ENCODE results near the gene SCG3.

Gene SCG3

GRCh38 chr15:51759557-51760070 is 78.3 kb downstream of the SCG3 start:
- in situ Hi-C loops (cut with HindIII; ENCODE audit: low sequenced_read_pairs), result loop anchor here (25.0 kb wide), 1 partner anchor 97 kb away; no protein-coding TSS in a partner anchor
- peak; percentile 38 for TF ChIP-seq CTCF (IDR thresholded peaks at IDR 0.05; ENCODE audit: low read depth, low read length, missing control alignments)
- no peak overlapping the region for H3K4me3 ChIP-seq (ENCODE audit: low read depth, low read length)
- DNase-seq (ENCODE audit: low read depth), result peak; percentile 92

- DNase-seq (ENCODE audit: low read depth), result no peak
- in situ Hi-C loops (cut with HindIII; ENCODE audit: low sequenced_read_pairs), result loop anchor here (25.0 kb wide), 1 partner anchor 99 kb away; no protein-coding TSS in a partner anchor
- TF ChIP-seq CTCF (IDR thresholded peaks at IDR 0.05; ENCODE audit: low read depth, low read length, missing control alignments), result no peak
- no peak overlapping the region for H3K4me3 ChIP-seq (ENCODE audit: low read depth, low read length)
Measured at GRCh38 chr15:51760805-51761204, 79.5 kb downstream of the SCG3 start.

GRCh38 chr15:51765751-51766150 is 84.4 kb downstream of the SCG3 start:
- TF ChIP-seq CTCF (IDR thresholded peaks at IDR 0.05; ENCODE audit: low read depth, low read length, missing control alignments), result no peak
- no peak for DNase-seq (ENCODE audit: low read depth)
- in situ Hi-C loops (cut with HindIII; ENCODE audit: low sequenced_read_pairs), result loop anchor here (25.0 kb wide), 1 partner anchor 103 kb away; no protein-coding TSS in a partner anchor
- no peak overlapping the region for H3K4me3 ChIP-seq (ENCODE audit: low read depth, low read length)

DNA sequence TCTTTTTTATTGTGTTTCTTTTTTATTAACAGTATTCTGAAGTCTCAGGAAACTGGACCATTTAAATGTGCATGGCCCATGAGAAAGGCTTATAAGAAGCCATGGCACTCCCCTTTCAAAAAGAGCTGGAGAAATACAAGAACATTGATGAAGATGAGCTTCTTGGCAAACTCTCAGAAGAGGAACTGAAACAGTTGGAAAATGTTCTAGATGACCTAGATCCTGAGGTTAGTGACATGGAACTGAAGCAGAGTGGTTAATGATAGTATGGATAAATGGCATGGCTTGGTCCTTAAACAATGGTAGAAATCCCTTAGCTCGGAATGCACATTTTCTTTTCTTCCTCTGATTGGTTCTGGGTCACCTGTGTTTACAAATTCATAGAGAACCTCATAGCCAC is 85.0 kb downstream of the SCG3 start:
- in situ Hi-C loops (cut with HindIII; ENCODE audit: low sequenced_read_pairs), result loop anchor here (25.0 kb wide), 1 partner anchor 104 kb away; no protein-coding TSS in a partner anchor

GRCh38 chr15:51768018-51768417 is 86.7 kb downstream of the SCG3 start:
- no peak for TF ChIP-seq CTCF (IDR thresholded peaks at IDR 0.05; ENCODE audit: low read depth, low read length, missing control alignments)
- in situ Hi-C loops (cut with HindIII; ENCODE audit: low sequenced_read_pairs), result loop anchor here (25.0 kb wide), 1 partner anchor 106 kb away; no protein-coding TSS in a partner anchor
- no peak for DNase-seq (ENCODE audit: low read depth)
- H3K4me3 ChIP-seq (ENCODE audit: low read depth, low read length), result no peak overlapping the region

More for the DNA sequence above, 85.0 kb downstream of the SCG3 start:
- no peak overlapping the region for H3K4me3 ChIP-seq (ENCODE audit: low read depth, low read length)
- no peak for TF ChIP-seq CTCF (IDR thresholded peaks at IDR 0.05; ENCODE audit: low read depth, low read length, missing control alignments)
- no peak for DNase-seq (ENCODE audit: low read depth)

All from astrocyte of the cerebellum (primary cell).